Activated naive CD4-positive, alpha-beta T cell treated with anti-CD3 and anti-CD28 coated beads, Interleukin-2, amount 50 U/mL, for 24 hours (primary cell): ENCODE results near the gene PEAK1.
A peak's percentile ranks its signal among the peaks of the same experiment; 100 is the strongest.
"Not testable (repeated sequence)": the region's sequence is repeated elsewhere in the genome, so short reads cannot be mapped to it uniquely, and the experiment has no call there.

Experiments
- H3K27ac Mint-ChIP-seq: one replicate; pipeline ENCODE4 v1.8.0; 2021; ENCODE audit warnings: mild to moderate bottlenecking, mixed read lengths
- H3K27me3 Mint-ChIP-seq: one replicate; pipeline ENCODE4 v1.8.0; 2021; ENCODE audit warnings: mixed read lengths
- H3K36me3 Mint-ChIP-seq: one replicate; pipeline ENCODE4 v1.8.0; 2021; ENCODE audit warnings: mixed read lengths
- H3K4me1 Mint-ChIP-seq: one replicate; pipeline ENCODE4 v1.8.0; 2021; ENCODE audit warnings: mixed read lengths
- H3K4me3 Mint-ChIP-seq: one replicate; pipeline ENCODE4 v1.8.0; 2021; ENCODE audit warnings: mild to moderate bottlenecking, mixed read lengths
- H3K9me3 Mint-ChIP-seq: one replicate; pipeline ENCODE4 v1.8.0; 2021; ENCODE audit warnings: mixed read lengths

Gene PEAK1

GRCh38 chr15:77415450-77416147, 4.3 kb downstream of the PEAK1 start:
- no peak overlapping the region for H3K4me3 Mint-ChIP-seq
- no peak overlapping the region for H3K27ac Mint-ChIP-seq
- H3K27me3 Mint-ChIP-seq, result no peaks in the 10 kb centered on the region
- H3K4me1 Mint-ChIP-seq, result peaks cover 30% of the 10 kb centered on the region
- peaks cover 4% of the 10 kb centered on the region for H3K36me3 Mint-ChIP-seq
- no peaks in the 10 kb centered on the region for H3K9me3 Mint-ChIP-seq

- H3K4me1 Mint-ChIP-seq, result peaks cover 35% of the 10 kb centered on the region
- no peak overlapping the region for H3K27ac Mint-ChIP-seq
- no peak overlapping the region for H3K4me3 Mint-ChIP-seq
- H3K9me3 Mint-ChIP-seq, result no peaks in the 10 kb centered on the region
- H3K36me3 Mint-ChIP-seq, result peaks cover 4% of the 10 kb centered on the region
- no peaks in the 10 kb centered on the region for H3K27me3 Mint-ChIP-seq
Measured at GRCh38 chr15:77414789-77415442, 5.0 kb downstream of the PEAK1 start.

DNA sequence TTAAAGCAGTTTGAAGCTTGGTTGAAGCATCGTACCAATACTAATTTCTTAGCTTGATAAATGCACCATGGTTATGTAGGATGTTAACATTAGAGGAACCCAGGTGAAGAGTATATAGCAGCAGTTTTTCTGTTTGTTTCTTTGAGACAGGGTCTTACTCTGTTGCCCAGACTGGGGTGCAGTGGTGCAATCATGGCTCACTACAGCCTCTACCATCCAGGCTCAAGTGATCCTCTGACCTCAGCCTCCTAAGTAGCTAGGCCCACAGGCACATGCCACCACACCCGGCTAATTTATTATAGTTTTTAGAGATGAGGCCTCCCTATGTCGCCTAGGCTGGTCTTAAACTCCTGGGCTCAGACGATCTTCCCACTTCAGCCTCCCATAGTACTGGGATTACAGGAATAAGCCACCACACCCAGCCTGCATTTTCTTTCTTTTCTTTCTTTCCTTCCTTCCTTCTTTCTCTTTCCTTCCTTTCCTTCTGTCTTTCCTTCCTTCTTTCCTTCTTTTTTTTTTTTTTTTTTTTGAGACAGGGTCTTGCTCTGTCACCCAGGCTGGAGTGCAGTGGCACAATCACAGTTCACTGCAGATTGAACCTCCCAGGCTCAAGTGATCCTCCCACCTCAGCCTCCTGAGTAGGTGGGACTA, 6.1 kb downstream of the PEAK1 start:
- H3K27ac Mint-ChIP-seq, result no peak overlapping the region
- H3K4me3 Mint-ChIP-seq, result no peak overlapping the region
- no peaks in the 10 kb centered on the region for H3K27me3 Mint-ChIP-seq
- peaks cover 39% of the 10 kb centered on the region for H3K4me1 Mint-ChIP-seq
- H3K9me3 Mint-ChIP-seq, result no peaks in the 10 kb centered on the region
- peaks cover under 1% of the 10 kb centered on the region for H3K36me3 Mint-ChIP-seq

DNA sequence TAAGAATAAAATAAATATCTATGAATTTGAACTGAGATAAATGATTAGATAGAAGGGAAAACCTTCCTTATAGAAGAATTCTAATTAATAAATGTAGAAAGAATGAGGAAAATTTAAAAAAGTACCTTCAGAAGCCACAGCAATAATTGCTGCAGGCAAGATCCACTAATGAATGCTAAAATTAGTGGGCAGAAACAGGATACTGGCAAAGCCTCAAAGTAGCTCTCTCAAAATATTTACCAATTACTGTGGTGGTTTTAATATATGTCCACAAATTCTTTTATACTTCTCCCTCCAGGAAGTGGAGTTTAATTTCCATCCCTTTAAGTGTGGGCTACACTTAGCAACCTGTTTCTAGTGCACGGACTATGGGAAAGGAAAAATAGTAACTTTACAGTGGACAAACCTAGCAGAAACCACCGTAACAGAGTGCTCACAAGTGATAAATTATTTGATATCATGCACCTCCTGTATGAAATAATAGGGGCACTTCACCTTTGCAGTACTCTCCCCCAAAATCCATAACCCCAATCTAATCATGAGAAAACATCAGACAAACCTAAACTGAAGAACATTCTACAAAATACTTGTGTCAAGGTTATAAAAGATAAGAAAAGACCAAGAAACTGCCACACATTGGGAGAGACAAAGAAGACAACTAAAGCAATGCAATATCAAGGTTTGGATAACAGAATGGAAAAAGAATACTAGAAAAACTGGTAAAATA, 6.8 kb downstream of the PEAK1 start:
- no peaks in the 10 kb centered on the region for H3K36me3 Mint-ChIP-seq
- H3K27me3 Mint-ChIP-seq, result no peaks in the 10 kb centered on the region
- H3K9me3 Mint-ChIP-seq, result no peaks in the 10 kb centered on the region
- H3K27ac Mint-ChIP-seq, result no peak overlapping the region
- H3K4me3 Mint-ChIP-seq, result no peak overlapping the region
- H3K4me1 Mint-ChIP-seq, result peaks cover 32% of the 10 kb centered on the region

- Mint-ChIP-seq H3K36me3 (no peaks in the 10 kb centered on the region), H3K27ac (no peak overlapping the region), H3K4me1 (peaks cover 29% of the 10 kb centered on the region), H3K9me3 (no peaks in the 10 kb centered on the region), H3K4me3 (no peak overlapping the region), H3K27me3 (no peaks in the 10 kb centered on the region)
Measured at GRCh38 chr15:77411619-77411976, 8.3 kb downstream of the PEAK1 start.

- Mint-ChIP-seq H3K4me3 (no peak overlapping the region), H3K9me3 (no peaks in the 10 kb centered on the region), H3K36me3 (no peaks in the 10 kb centered on the region), H3K27me3 (no peaks in the 10 kb centered on the region), H3K27ac (no peak overlapping the region), H3K4me1 (peaks cover 36% of the 10 kb centered on the region)
Measured at GRCh38 chr15:77410701-77411618, 8.9 kb downstream of the PEAK1 start.

- H3K36me3 Mint-ChIP-seq, H3K9me3 Mint-ChIP-seq, H3K27me3 Mint-ChIP-seq: not testable (repeated sequence)
- Mint-ChIP-seq H3K4me1 (peaks cover 37% of the 10 kb centered on the region), H3K4me3 (peak overlapping the region; percentile 71), H3K27ac (peak overlapping the region; percentile 85)
Measured at GRCh38 chr15:77410157-77410500, 9.8 kb downstream of the PEAK1 start.

- Mint-ChIP-seq H3K4me3 (peak overlapping the region; percentile 71), H3K9me3 (no peaks in the 10 kb centered on the region), H3K36me3 (no peaks in the 10 kb centered on the region), H3K27ac (peak overlapping the region; percentile 85), H3K4me1 (peaks cover 37% of the 10 kb centered on the region), H3K27me3 (no peaks in the 10 kb centered on the region)
Measured at GRCh38 chr15:77409259-77410156, 10.4 kb downstream of the PEAK1 start.

GRCh38 chr15:77406846-77407245, 13.1 kb downstream of the PEAK1 start:
- Mint-ChIP-seq H3K27me3 (no peaks in the 10 kb centered on the region), H3K27ac (no peak overlapping the region), H3K36me3 (no peaks in the 10 kb centered on the region), H3K4me3 (no peak overlapping the region), H3K9me3 (no peaks in the 10 kb centered on the region), H3K4me1 (peaks cover 49% of the 10 kb centered on the region)

GRCh38 chr15:77406173-77406759, 13.6 kb downstream of the PEAK1 start:
- not testable (repeated sequence) for H3K9me3 Mint-ChIP-seq, H3K27ac Mint-ChIP-seq, H3K36me3 Mint-ChIP-seq, H3K4me3 Mint-ChIP-seq, H3K27me3 Mint-ChIP-seq
- H3K4me1 Mint-ChIP-seq, result peaks cover 55% of the 10 kb centered on the region

DNA sequence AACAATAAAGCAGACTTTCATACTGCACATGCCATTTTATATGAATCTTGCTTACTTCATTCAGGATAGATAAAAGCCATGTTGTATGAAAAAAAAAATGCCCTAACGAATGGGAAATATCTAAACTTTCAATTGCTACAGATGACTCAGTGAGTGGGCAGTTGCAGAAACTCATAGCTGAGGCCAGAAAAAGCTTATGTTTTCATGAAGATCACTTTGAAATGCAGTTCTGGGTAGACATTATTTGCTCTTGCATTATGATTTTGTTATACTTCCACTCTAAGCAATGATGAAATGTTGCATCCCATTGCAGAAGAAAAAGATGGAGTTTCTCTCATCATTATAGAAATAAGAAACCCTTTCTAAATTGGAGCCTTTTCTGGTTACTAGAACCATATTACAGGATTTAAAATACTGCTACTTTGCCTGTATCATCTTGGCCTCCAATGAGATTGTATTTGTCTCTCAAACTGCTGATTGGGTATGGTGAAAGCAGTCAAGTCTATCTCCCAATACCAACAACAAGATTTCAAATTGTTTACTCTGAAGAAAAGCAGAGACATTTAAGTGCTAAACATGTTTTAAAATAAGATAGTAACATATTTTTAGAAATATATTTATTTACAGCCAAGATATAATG, 17.0 kb downstream of the PEAK1 start:
- peak overlapping the region; percentile 79 for H3K27ac Mint-ChIP-seq
- peaks cover 8% of the 10 kb centered on the region for H3K9me3 Mint-ChIP-seq
- no peaks in the 10 kb centered on the region for H3K27me3 Mint-ChIP-seq
- H3K4me1 Mint-ChIP-seq, result peaks cover 40% of the 10 kb centered on the region
- H3K36me3 Mint-ChIP-seq, result peaks cover 7% of the 10 kb centered on the region
- H3K4me3 Mint-ChIP-seq, result no peak overlapping the region

- Mint-ChIP-seq H3K9me3 (peaks cover 24% of the 10 kb centered on the region), H3K27ac (no peak overlapping the region), H3K4me1 (peaks cover 27% of the 10 kb centered on the region), H3K4me3 (no peak overlapping the region), H3K27me3 (no peaks in the 10 kb centered on the region), H3K36me3 (peaks cover 14% of the 10 kb centered on the region)
Measured at GRCh38 chr15:77400258-77400657, 19.6 kb downstream of the PEAK1 start.

GRCh38 chr15:77398927-77399326, 21.0 kb downstream of the PEAK1 start:
- Mint-ChIP-seq H3K27ac (no peak overlapping the region), H3K4me3 (no peak overlapping the region), H3K4me1 (peaks cover 27% of the 10 kb centered on the region), H3K9me3 (peaks cover 29% of the 10 kb centered on the region), H3K27me3 (no peaks in the 10 kb centered on the region), H3K36me3 (peaks cover 19% of the 10 kb centered on the region)

GRCh38 chr15:77396692-77397091, 23.2 kb downstream of the PEAK1 start:
- no peaks in the 10 kb centered on the region for H3K27me3 Mint-ChIP-seq
- peaks cover 10% of the 10 kb centered on the region for H3K4me1 Mint-ChIP-seq
- peaks cover 29% of the 10 kb centered on the region for H3K9me3 Mint-ChIP-seq
- H3K4me3 Mint-ChIP-seq, result no peak overlapping the region
- peaks cover 24% of the 10 kb centered on the region for H3K36me3 Mint-ChIP-seq
- H3K27ac Mint-ChIP-seq, result no peak overlapping the region
